ENCODE measurements around the gene ZIC1.

The ZIC1 gene

DNA sequence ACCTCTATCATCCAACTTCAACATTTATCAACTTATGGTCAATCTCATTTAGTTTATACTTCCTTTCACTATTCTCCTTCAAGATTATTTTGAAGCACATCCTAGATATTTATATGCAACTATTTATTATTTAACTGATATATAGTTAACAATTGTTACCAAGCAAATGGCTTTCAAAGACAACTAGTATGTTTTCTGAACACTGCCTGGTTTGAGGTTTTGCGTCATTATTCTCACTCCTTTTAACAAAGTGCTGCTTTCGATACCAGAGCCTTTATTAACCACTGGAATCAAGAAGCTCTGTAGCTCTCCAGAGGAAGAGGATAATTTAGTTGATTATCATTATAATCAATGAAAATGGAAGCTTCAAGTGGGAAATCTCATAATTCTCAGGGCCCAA is 19.6 kb downstream of the ZIC1 start:
- Mint-ChIP-seq H3K4me1 (no peaks in the 10 kb centered on the region), H3K27me3 (peaks cover 10% of the 10 kb centered on the region), H3K9me3 (peaks cover 3% of the 10 kb centered on the region), H3K4me3 (no peak overlapping the region), H3K36me3 (peaks cover under 1% of the 10 kb centered on the region), H3K27ac (no peak overlapping the region)

- H3K27ac Mint-ChIP-seq: no peak overlapping the region
- no peak overlapping the region for H3K4me3 Mint-ChIP-seq
- H3K4me1 Mint-ChIP-seq: no peaks in the 10 kb centered on the region
- peaks cover 5% of the 10 kb centered on the region for H3K9me3 Mint-ChIP-seq
- no peaks in the 10 kb centered on the region for H3K36me3 Mint-ChIP-seq
- H3K27me3 Mint-ChIP-seq: no peaks in the 10 kb centered on the region
Observed at GRCh38 chr3:147431751-147432150, 22.6 kb downstream of the ZIC1 start.

- no peaks in the 10 kb centered on the region for H3K36me3 Mint-ChIP-seq
Observed at GRCh38 chr3:147447224-147447623, 38.1 kb downstream of the ZIC1 start.

GRCh38 chr3:147449669-147450068 is 40.5 kb downstream of the ZIC1 start:
- no peak overlapping the region for H3K27ac Mint-ChIP-seq
- H3K27me3 Mint-ChIP-seq: no peaks in the 10 kb centered on the region
- no peaks in the 10 kb centered on the region for H3K4me1 Mint-ChIP-seq
- H3K36me3 Mint-ChIP-seq: no peaks in the 10 kb centered on the region
- no peaks in the 10 kb centered on the region for H3K9me3 Mint-ChIP-seq
- no peak overlapping the region for H3K4me3 Mint-ChIP-seq

More at GRCh38 chr3:147447224-147447623, 38.1 kb downstream of the ZIC1 start:
- H3K27ac Mint-ChIP-seq: no peak overlapping the region
- no peaks in the 10 kb centered on the region for H3K4me1 Mint-ChIP-seq
- no peak overlapping the region for H3K4me3 Mint-ChIP-seq
- H3K27me3 Mint-ChIP-seq: no peaks in the 10 kb centered on the region
- H3K9me3 Mint-ChIP-seq: no peaks in the 10 kb centered on the region

DNA sequence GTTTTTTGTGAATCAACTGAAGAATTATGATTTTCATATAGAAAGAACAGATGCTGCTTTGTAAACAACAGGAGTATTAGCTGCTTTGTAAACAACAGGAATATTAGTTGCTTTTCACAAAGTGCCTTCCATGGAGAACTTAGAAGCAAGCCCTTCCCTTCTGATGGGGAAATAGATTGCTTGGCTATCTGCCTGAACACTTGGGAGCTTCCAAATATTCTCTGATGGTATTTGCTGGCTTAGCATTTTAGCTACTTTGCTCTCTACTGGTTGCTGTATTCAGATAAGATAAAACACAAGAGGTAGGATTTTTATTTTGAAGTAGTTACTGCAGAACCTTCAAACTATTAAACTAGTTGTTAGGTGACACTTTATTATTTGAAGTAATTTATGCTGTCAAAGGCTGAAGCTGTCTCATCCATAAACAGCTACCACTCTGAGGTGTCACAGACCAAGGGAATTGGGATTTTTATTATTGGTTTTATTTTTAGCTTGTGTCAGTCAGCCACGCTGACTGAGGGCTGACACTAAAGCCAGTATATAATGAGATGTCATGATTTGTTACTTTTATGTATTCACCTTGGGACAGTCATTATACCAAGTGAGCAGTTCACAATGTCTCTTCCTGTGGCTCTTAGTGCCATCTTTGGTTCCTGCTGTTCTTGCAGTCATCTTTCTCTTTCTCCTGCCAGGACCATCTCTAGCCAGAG is 50.0 kb downstream of the ZIC1 start:
- H3K4me1 Mint-ChIP-seq: no peaks in the 10 kb centered on the region
- no peak overlapping the region for H3K4me3 Mint-ChIP-seq
- H3K27ac Mint-ChIP-seq: no peak overlapping the region
- H3K27me3 Mint-ChIP-seq: no peaks in the 10 kb centered on the region
- H3K36me3 Mint-ChIP-seq: no peaks in the 10 kb centered on the region
- H3K9me3 Mint-ChIP-seq: peaks cover 6% of the 10 kb centered on the region

DNA sequence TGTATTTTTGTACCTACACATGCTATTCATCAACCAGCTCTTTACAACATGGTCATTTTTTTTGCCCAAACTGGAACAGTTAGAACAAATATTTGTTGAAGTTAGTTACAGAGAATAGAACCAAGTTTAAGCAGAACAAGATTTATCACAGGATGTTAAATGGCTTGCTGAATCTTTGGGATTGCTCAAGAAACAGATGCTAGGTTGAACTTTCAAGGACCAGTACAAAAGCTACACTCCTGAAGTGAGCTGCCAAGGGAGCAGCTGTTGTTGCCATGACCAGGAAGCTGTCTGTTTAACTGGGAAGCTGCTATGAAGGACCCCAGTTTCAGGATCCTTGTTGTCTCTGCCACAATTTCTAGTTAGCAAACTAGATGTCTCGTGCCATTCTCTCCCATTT is 53.7 kb downstream of the ZIC1 start:
- no peak overlapping the region for H3K4me3 Mint-ChIP-seq
- H3K27me3 Mint-ChIP-seq: no peaks in the 10 kb centered on the region
- H3K36me3 Mint-ChIP-seq: no peaks in the 10 kb centered on the region
- H3K4me1 Mint-ChIP-seq: no peaks in the 10 kb centered on the region
- no peak overlapping the region for H3K27ac Mint-ChIP-seq
- no peaks in the 10 kb centered on the region for H3K9me3 Mint-ChIP-seq
